ENCODE results near the gene SLAIN2. TPM values are rescaled to one million over a fixed set of nuclear protein-coding genes. Genes with fewer than 3 reads are reported as not detected.
"Not testable (repeated sequence)": the region's sequence is repeated elsewhere in the genome, so short reads cannot be mapped to it uniquely, and the experiment has no call there.

Gene SLAIN2
- total RNA-seq, 1 donor from 2014 or later: 42.8 TPM

DNA sequence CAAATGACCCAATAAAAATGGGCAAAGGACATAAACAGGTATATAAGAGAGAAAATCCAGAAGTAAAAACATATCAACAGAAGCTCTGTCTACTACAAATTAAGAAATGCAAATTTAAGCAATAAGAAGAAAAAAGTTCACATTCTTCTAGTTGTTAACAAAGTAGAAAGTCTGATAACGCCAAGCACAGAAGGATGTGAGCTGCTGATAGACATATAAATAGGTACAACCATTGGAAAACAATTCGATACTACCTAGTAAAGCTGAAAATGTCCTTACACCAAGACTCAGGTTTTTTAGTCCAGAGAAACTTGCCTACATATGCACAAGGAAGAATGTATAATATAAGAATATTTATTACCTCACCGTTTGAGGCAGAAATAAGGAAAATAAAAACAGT is 35.8 kb upstream of the SLAIN2 start:
- H3K4me3 ChIP-seq (ENCODE audit: low read depth, low read length): no peak overlapping the region
- DNase-seq (ENCODE audit: low read depth): no peak
- TF ChIP-seq, protein P1, sequence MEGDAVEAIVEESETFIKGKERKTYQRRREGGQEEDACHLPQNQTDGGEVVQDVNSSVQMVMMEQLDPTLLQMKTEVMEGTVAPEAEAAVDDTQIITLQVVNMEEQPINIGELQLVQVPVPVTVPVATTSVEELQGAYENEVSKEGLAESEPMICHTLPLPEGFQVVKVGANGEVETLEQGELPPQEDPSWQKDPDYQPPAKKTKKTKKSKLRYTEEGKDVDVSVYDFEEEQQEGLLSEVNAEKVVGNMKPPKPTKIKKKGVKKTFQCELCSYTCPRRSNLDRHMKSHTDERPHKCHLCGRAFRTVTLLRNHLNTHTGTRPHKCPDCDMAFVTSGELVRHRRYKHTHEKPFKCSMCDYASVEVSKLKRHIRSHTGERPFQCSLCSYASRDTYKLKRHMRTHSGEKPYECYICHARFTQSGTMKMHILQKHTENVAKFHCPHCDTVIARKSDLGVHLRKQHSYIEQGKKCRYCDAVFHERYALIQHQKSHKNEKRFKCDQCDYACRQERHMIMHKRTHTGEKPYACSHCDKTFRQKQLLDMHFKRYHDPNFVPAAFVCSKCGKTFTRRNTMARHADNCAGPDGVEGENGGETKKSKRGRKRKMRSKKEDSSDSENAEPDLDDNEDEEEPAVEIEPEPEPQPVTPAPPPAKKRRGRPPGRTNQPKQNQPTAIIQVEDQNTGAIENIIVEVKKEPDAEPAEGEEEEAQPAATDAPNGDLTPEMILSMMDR (conservative IDR thresholded peaks at IDR 0.05; ENCODE audit: low read depth, low read length): no peak

DNA sequence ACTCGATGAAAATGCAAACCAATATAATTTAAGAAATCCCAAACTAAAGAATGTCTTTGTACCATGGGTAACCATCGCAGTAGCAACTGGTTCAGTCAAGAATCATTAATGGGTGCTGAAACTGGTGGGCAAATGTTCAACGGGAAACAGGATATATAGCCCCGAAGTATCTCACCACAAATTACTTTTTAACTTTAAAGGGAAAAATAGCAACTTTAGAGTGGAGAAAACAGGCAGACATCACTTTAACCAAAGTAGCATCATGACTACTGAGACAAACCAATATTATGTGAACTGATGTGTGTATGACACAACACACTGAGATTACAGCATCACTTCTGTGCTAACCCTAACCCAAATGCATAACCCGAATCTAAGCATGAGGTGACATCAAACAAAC is 33.8 kb upstream of the SLAIN2 start:
- TF ChIP-seq, protein P1 (conservative IDR thresholded peaks at IDR 0.05; ENCODE audit: low read depth, low read length): no peak
- no peak overlapping the region for H3K4me3 ChIP-seq (ENCODE audit: low read depth, low read length)
- no peak for DNase-seq (ENCODE audit: low read depth)

DNA sequence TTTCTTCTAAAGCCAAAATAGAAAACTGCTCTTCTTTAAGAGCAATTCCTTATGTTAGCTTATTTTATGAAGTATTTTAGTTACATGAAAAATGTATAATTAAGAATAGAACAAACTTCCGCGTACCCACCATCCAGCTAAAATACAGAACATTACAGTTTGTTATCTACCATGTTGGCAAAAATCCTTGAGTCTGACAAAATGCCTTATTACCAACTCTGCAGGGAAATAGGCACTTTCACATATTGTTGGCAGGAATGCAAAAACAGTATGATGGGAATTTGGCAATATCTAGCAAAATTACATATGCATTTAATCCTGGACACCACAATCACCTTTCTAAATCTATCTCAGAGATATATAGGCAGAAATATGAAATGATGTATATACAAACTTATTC is 32.4 kb upstream of the SLAIN2 start:
- TF ChIP-seq, protein P1 (conservative IDR thresholded peaks at IDR 0.05; ENCODE audit: low read depth, low read length): no peak
- no peak for DNase-seq (ENCODE audit: low read depth)
- H3K4me3 ChIP-seq (ENCODE audit: low read depth, low read length): no peak overlapping the region

DNA sequence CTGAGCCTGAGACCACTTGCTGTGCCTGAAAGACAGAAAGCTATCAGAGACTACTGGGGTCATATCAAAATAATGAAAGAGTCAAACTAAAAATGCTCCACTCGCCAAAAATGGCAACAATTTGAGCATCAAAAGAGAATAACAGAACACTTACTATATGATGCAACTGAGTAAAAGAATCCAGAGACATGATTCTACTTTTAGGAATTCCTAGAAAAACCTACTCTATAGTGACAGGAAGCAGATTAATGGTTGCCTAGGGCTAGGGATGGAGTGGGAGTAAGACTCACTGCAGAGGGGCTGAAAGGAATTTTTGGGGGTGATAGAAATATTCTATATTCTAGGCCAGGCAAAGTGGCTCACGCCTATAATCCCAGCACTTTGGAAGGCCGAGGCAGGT is 29.4 kb upstream of the SLAIN2 start:
- TF ChIP-seq, protein P1 (conservative IDR thresholded peaks at IDR 0.05; ENCODE audit: low read depth, low read length): no peak
- DNase-seq (ENCODE audit: low read depth): no peak

DNA sequence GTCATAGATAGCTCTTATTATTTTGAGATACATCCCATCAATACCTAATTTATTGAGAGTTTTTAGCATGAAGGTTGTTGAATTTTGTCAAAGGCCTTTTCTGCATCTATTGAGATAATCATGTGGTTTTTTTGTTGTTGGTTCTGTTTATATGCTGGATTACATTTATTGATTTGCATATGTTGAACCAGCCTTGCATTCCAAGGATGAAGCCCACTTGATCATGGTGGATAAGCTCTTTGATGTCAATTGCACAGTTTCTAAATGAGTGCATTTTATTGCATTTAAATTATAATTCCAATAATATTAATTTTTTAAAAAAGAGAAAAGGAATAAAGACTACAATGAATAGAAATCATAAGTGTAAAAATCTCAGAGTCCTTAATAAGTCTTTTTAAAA is 26.6 kb upstream of the SLAIN2 start:
- H3K4me3 ChIP-seq (ENCODE audit: low read depth, low read length); DNase-seq (ENCODE audit: low read depth): not testable (repeated sequence)

More for the DNA sequence above, 29.4 kb upstream of the SLAIN2 start:
- no peak overlapping the region for H3K4me3 ChIP-seq (ENCODE audit: low read depth, low read length)

DNA sequence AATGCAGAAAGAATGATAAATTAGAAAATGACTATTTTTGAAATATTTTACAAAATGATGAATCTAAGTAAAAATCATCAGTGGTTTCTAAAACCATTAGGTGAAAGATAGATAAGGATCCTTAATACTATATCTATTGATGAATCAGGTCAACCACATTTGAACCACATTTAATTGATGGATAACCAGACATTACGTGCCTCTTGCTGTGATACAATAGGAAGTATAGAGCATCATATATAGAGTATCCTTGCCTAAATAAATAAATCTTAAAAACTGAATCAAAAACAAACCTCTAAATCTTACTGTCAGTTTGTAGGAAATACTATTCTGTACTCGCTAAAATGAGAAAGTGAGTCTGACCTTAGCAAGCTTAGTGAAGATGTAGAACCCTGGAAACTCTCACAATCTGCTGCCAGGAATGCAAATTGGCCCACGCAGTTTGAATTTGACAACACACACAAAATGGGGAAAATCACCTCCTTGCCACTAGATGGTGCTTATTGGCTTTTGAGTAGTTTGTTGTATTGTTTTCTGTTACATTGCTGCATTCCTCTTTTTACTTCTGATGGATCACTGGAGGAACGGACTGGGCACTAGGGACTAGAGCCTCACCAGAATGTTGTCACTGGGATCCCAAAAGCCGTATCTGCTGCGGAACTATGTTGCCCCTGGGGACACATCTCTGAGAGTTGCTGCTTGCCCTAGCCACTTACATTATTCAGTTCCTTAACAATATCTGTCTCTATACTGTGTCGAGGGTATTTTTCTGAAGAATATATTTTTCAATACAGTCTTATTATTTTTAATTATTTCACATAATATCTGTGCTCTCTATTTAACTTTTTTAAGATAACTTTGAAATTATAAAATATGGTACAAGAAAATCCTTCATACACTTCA is 25.4 kb upstream of the SLAIN2 start:
- TF ChIP-seq, protein P1 (conservative IDR thresholded peaks at IDR 0.05; ENCODE audit: low read depth, low read length): peak; percentile 80
- DNase-seq (ENCODE audit: low read depth): no peak

DNA sequence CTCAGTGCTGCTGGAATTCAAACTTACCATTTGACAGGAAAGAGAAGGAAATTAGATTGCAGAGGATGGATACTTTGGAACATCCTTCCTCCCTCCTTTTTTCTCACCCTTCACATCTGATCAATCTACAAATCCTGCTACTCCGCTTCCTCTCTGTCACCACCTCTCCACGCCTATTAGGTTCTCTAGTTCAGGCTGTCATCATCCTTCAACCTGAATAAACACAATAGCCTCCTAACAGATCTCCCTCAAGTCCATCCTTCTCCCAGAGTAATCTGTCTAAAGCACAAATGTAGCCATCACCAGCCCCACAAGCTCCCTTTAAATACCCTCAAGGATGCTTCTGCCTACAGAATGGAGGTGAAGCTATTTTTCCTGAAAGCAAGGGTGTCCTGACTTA is 20.0 kb upstream of the SLAIN2 start:
- H3K4me3 ChIP-seq (ENCODE audit: low read depth, low read length): no peak overlapping the region
- TF ChIP-seq, protein P1 (conservative IDR thresholded peaks at IDR 0.05; ENCODE audit: low read depth, low read length): no peak
- DNase-seq (ENCODE audit: low read depth): no peak

More for the DNA sequence above, 25.4 kb upstream of the SLAIN2 start:
- no peak overlapping the region for H3K4me3 ChIP-seq (ENCODE audit: low read depth, low read length)
